ENCODE results near the gene ZGPAT. TPM values are rescaled to one million over a fixed set of nuclear protein-coding genes. Genes with fewer than 3 reads are reported as not detected.

ZGPAT gene
- total RNA-seq, 1 experiment from 2014 or later, result 69.3 TPM

DNA sequence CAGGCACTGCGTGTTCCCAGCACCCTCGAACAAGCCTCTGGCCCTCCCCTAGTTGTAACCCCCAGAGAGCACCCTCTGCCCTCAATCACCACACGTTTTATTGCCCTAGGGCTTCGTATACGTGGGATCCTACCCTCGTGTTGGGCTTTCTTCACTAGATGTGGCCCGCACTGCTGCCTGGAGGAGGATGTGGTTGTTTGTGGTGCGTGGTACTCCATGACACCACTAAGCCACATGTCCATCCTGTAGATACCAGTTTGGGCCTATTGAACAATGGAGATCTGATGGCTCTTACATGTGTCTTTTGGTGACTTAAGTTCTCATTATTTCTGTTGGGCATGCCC lies 48.8 kb downstream of the ZGPAT start:
- no peaks in the 10 kb centered on the region for H3K36me3 Mint-ChIP-seq (ENCODE audit: insufficient read depth, unreplicated experiment)
- ChIA-PET CTCF (no interaction called here), POLR2A (no interaction called here)
- Histone ChIP-seq H3K4me3 (ENCODE audit: low read depth, low read length) (no peak overlapping the region), H3K36me3 (ENCODE audit: control insufficient read depth, insufficient read depth, low read length) (no peaks in the 10 kb centered on the region), H3K27me3 (replicated peaks; ENCODE audit: control insufficient read depth, insufficient read depth, low read length) (no peaks in the 10 kb centered on the region), H3K4me1 (no peaks in the 10 kb centered on the region; the same call in 1 of the 2 replicates), H3K9me3 (peaks cover 4% of the 10 kb centered on the region; the same call in 1 of the 2 replicates)
- no peaks in the 10 kb centered on the region for H3K9me3 Mint-ChIP-seq (ENCODE audit: unreplicated experiment)
- no TSS peak for BruUV-seq (replicated peaks)
- TF ChIP-seq, protein P1, sequence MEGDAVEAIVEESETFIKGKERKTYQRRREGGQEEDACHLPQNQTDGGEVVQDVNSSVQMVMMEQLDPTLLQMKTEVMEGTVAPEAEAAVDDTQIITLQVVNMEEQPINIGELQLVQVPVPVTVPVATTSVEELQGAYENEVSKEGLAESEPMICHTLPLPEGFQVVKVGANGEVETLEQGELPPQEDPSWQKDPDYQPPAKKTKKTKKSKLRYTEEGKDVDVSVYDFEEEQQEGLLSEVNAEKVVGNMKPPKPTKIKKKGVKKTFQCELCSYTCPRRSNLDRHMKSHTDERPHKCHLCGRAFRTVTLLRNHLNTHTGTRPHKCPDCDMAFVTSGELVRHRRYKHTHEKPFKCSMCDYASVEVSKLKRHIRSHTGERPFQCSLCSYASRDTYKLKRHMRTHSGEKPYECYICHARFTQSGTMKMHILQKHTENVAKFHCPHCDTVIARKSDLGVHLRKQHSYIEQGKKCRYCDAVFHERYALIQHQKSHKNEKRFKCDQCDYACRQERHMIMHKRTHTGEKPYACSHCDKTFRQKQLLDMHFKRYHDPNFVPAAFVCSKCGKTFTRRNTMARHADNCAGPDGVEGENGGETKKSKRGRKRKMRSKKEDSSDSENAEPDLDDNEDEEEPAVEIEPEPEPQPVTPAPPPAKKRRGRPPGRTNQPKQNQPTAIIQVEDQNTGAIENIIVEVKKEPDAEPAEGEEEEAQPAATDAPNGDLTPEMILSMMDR (IDR thresholded peaks at IDR 0.05; ENCODE audit: insufficient read depth in 1 of 2, low read depth in 1 of 2, low read length in 1 of 2, severe bottlenecking in 1 of 2, unreplicated experiment in 1 of 2), result no peak
- H3K4me3 Mint-ChIP-seq (ENCODE audit: unreplicated experiment), result no peak overlapping the region
- H3K27me3 Mint-ChIP-seq (ENCODE audit: insufficient read depth, unreplicated experiment), result no peaks in the 10 kb centered on the region
- H3K4me1 Mint-ChIP-seq (ENCODE audit: low read depth, unreplicated experiment), result no peaks in the 10 kb centered on the region
- H3K27ac Mint-ChIP-seq (ENCODE audit: unreplicated experiment), result no peak overlapping the region
- intact Hi-C loops (cut with micrococcal nuclease; ENCODE audit: unreplicated experiment), result no loop called here
- DNase-seq, result no peak

DNA sequence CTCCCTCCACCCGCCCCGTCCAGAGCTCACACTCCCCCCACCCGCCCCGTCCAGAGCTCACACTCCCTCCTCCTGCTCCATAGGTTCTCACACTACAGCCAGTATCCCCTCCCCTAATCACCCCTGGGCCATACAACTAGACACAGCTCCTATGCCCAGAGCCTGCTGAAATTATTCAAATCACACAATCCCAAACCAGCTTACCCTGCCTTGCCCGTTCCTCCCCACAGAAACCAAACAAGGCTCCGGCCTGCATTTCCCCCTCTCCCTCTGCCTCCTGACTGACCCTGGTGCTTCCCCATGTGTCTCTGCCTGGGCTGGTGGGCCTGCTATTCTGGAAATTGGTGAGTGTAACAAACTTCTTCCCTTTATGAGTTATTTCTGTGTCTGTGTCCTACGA lies 50.3 kb downstream of the ZGPAT start:
- no peaks in the 10 kb centered on the region; the same call in 1 of the 2 replicates for H3K4me1 ChIP-seq
- DNase-seq, result no peak
- Mint-ChIP-seq H3K27me3 (ENCODE audit: insufficient read depth, unreplicated experiment) (no peaks in the 10 kb centered on the region), H3K9me3 (ENCODE audit: unreplicated experiment) (no peaks in the 10 kb centered on the region), H3K4me1 (ENCODE audit: low read depth, unreplicated experiment) (no peaks in the 10 kb centered on the region), H3K4me3 (ENCODE audit: unreplicated experiment) (no peak overlapping the region), H3K36me3 (ENCODE audit: insufficient read depth, unreplicated experiment) (no peaks in the 10 kb centered on the region), H3K27ac (ENCODE audit: unreplicated experiment) (no peak overlapping the region)
- H3K36me3 ChIP-seq (ENCODE audit: control insufficient read depth, insufficient read depth, low read length), result no peaks in the 10 kb centered on the region
- CTCF ChIA-PET, result interaction anchor here (0.5 kb wide), 1 partner anchor 76 kb away, joined by 3 read pairs; no protein-coding TSS in a partner anchor
- POLR2A ChIA-PET, result no interaction called here
- intact Hi-C loops (cut with micrococcal nuclease; ENCODE audit: unreplicated experiment), result no loop called here
- no peak overlapping the region for H3K4me3 ChIP-seq (ENCODE audit: low read depth, low read length)
- BruUV-seq (replicated peaks), result no TSS peak
- H3K27me3 ChIP-seq (replicated peaks; ENCODE audit: control insufficient read depth, insufficient read depth, low read length), result no peaks in the 10 kb centered on the region
- TF ChIP-seq, protein P1 (IDR thresholded peaks at IDR 0.05; ENCODE audit: insufficient read depth in 1 of 2, low read depth in 1 of 2, low read length in 1 of 2, severe bottlenecking in 1 of 2, unreplicated experiment in 1 of 2), result no peak
- peaks cover 4% of the 10 kb centered on the region; the same call in 1 of the 2 replicates for H3K9me3 ChIP-seq

DNA sequence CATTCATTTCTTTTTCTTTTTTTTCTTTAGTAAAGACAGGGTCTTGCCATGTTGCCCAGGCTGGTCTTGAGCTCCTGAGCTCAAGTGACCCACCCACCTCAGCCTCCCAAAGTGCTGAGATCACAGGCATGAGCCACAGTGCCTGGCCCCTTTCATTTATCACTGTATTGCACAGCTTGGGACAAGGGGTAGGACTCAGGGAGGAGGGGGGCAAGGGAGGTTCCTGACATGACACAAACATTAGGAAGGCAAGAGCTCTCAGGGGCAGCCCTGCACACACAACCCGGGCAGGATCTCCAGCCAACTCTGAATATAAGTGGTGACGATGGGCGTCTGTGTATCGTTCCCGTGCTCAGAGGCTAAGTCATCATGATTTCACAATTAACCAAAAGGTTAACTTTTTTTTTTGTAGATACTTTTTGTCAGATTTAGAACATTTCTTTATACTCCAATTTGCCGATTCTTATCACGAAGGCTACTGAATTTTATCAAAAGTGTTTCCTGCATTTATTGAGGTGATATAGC lies 51.6 kb downstream of the ZGPAT start:
- no peaks in the 10 kb centered on the region for H3K27me3 Mint-ChIP-seq (ENCODE audit: insufficient read depth, unreplicated experiment)
- TF ChIP-seq, protein P1 (IDR thresholded peaks at IDR 0.05; ENCODE audit: insufficient read depth in 1 of 2, low read depth in 1 of 2, low read length in 1 of 2, severe bottlenecking in 1 of 2, unreplicated experiment in 1 of 2), result no peak
- intact Hi-C loops (cut with micrococcal nuclease; ENCODE audit: unreplicated experiment), result no loop called here
- H3K4me1 Mint-ChIP-seq (ENCODE audit: low read depth, unreplicated experiment), result no peaks in the 10 kb centered on the region
- Histone ChIP-seq H3K9me3 (peaks cover 4% of the 10 kb centered on the region; the same call in 1 of the 2 replicates), H3K4me3 (ENCODE audit: low read depth, low read length) (no peak overlapping the region), H3K4me1 (no peaks in the 10 kb centered on the region; the same call in 1 of the 2 replicates), H3K36me3 (ENCODE audit: control insufficient read depth, insufficient read depth, low read length) (no peaks in the 10 kb centered on the region), H3K27me3 (replicated peaks; ENCODE audit: control insufficient read depth, insufficient read depth, low read length) (no peaks in the 10 kb centered on the region)
- no TSS peak for BruUV-seq (replicated peaks)
- CTCF ChIA-PET, result no interaction called here
- no peak for DNase-seq
- H3K9me3 Mint-ChIP-seq (ENCODE audit: unreplicated experiment), result no peaks in the 10 kb centered on the region
- POLR2A ChIA-PET, result interaction anchor here (0.7 to 0.8 kb wide), 2 partner anchors 19 to 123 kb away, joined by 4 read pairs; no protein-coding TSS in a partner anchor
- H3K27ac Mint-ChIP-seq (ENCODE audit: unreplicated experiment), result no peak overlapping the region
- no peaks in the 10 kb centered on the region for H3K36me3 Mint-ChIP-seq (ENCODE audit: insufficient read depth, unreplicated experiment)
- H3K4me3 Mint-ChIP-seq (ENCODE audit: unreplicated experiment), result no peak overlapping the region

Measured in Caco-2 (cell line).